Endothelial cell of umbilical vein (primary cell): ENCODE measurements around the gene LYRM4.

Source experiments
- CTCF ChIP-seq, 2 donors: IDR thresholded peaks; 1 replicate in 1 of 2; 2 replicates in 1 of 2; pipeline ENCODE4 v1.5.1; 2011; ENCODE audit warnings: low read length in 2 of 2, mild to moderate bottlenecking in 2 of 2, moderate library complexity in 2 of 2, control low read depth in 1 of 2, inconsistent platforms in 1 of 2, low read depth in 1 of 2; ENCODE audit not compliant: insufficient read depth in 1 of 2; ENCODE audit errors: extremely low read depth in 1 of 2
- EZH2 ChIP-seq: IDR thresholded peaks from 2 replicates; pipeline ENCODE4 v1.6.1; 2012; ENCODE audit warnings: borderline replicate concordance, low read depth, mild to moderate bottlenecking, moderate library complexity, low read length, inconsistent platforms; ENCODE audit not compliant: severe bottlenecking
- FOS ChIP-seq: IDR thresholded peaks from 2 replicates; pipeline ENCODE4 v1.6.1; 2011; ENCODE audit warnings: mild to moderate bottlenecking, low read length, moderate library complexity, borderline replicate concordance; ENCODE audit not compliant: insufficient read depth
- JUN ChIP-seq: IDR thresholded peaks from 2 replicates; pipeline ENCODE4 v1.6.1; 2011; ENCODE audit warnings: borderline replicate concordance, low read depth; ENCODE audit not compliant: insufficient read length, insufficient read depth
- POLR2A ChIP-seq: IDR thresholded peaks from 2 replicates; pipeline ENCODE4 v1.6.1; 2012; ENCODE audit warnings: low read depth, mild to moderate bottlenecking, control low read depth, low read length
- POLR2AphosphoS5 ChIP-seq: IDR thresholded peaks from 2 replicates; pipeline ENCODE4 v1.6.1; 2012; ENCODE audit warnings: low read depth, mild to moderate bottlenecking, control low read depth, low read length, moderate library complexity; ENCODE audit not compliant: insufficient read depth
- TF ChIP-seq, protein P1 (sequence below): IDR thresholded peaks from 2 replicates; pipeline ENCODE4 v1.6.1; 2011; ENCODE audit not compliant: insufficient read depth, insufficient read length

- no peak for TF ChIP-seq CTCF (IDR thresholded peaks at IDR 0.05; ENCODE audit: extremely low read depth in 1 of 2, insufficient read depth in 1 of 2, low read depth in 1 of 2, low read length in 2 of 2)
- no peak for TF ChIP-seq EZH2
- TF ChIP-seq POLR2A: no peak
- no peak for TF ChIP-seq JUN
- TF ChIP-seq FOS: no peak
- TF ChIP-seq, protein P1, sequence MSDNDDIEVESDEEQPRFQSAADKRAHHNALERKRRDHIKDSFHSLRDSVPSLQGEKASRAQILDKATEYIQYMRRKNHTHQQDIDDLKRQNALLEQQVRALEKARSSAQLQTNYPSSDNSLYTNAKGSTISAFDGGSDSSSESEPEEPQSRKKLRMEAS: no peak
- TF ChIP-seq POLR2AphosphoS5: no peak
Observed at GRCh38 chr6:5256952-5257351, 3.8 kb downstream of the LYRM4 start.
